HepG2 (cell line): ENCODE results near the gene RASL10B.

Source experiments
- ARNT2 ChIP-seq: sonication (generic); formaldehyde crosslinking; IDR thresholded peaks from 2 replicates; pipeline ENCODE4 v1.8.0; 2022; ENCODE audit warnings: mild to moderate bottlenecking, low read depth, missing genetic modification reagents, moderate library complexity
- PCBP1 ChIP-seq: fragments of 200-400 bp; formaldehyde crosslinking; IDR thresholded peaks from 2 replicates; pipeline ENCODE4 v1.6.1; 2017; ENCODE audit warnings: mild to moderate bottlenecking, low read depth, low read length, borderline replicate concordance
- POLR2A ChIP-seq, 2 experiments: IDR thresholded peaks; 2 replicates each; pipeline ENCODE4 v1.6.1; 2011; ENCODE audit warnings: low read depth in 2 of 2, low read length in 2 of 2, mild to moderate bottlenecking in 1 of 2, moderate library complexity in 1 of 2; ENCODE audit not compliant: insufficient read depth in 1 of 2
- ZFAT ChIP-seq: sonication (generic); formaldehyde crosslinking; conservative IDR thresholded peaks from 2 replicates; pipeline ENCODE4 v1.8.1; 2023; ENCODE audit warnings: missing genetic modification reagents, inconsistent platforms
- TF ChIP-seq, protein P1 (sequence below): sonication (generic); formaldehyde crosslinking; IDR thresholded peaks from 2 replicates; pipeline ENCODE4 v1.4.0; 2020; ENCODE audit warnings: missing genetic modification reagents

- TF ChIP-seq, protein P1, sequence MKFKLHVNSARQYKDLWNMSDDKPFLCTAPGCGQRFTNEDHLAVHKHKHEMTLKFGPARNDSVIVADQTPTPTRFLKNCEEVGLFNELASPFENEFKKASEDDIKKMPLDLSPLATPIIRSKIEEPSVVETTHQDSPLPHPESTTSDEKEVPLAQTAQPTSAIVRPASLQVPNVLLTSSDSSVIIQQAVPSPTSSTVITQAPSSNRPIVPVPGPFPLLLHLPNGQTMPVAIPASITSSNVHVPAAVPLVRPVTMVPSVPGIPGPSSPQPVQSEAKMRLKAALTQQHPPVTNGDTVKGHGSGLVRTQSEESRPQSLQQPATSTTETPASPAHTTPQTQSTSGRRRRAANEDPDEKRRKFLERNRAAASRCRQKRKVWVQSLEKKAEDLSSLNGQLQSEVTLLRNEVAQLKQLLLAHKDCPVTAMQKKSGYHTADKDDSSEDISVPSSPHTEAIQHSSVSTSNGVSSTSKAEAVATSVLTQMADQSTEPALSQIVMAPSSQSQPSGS (CRISPR knock-in tag), result no peak
- no peak for TF ChIP-seq POLR2A (IDR thresholded peaks at IDR 0.05; ENCODE audit: insufficient read depth in 1 of 2, low read depth in 2 of 2, low read length in 2 of 2)
- TF ChIP-seq ZFAT (CRISPR knock-in tag), result no peak
- no peak for TF ChIP-seq PCBP1
- no peak for TF ChIP-seq ARNT2 (CRISPR knock-in tag)
Observed at GRCh38 chr17:35708149-35708548, 23.3 kb upstream of the RASL10B start.
